AG09319 (cell line): ENCODE data around the gene GAK.

ENCODE experiments used
- DNase-seq: peaks from one replicate; pipeline ENCODE4 v3.0.0-alpha.2; 2010; ENCODE audit warnings: low read depth; ENCODE audit errors: extremely low read depth
- TF ChIP-seq, protein P1 (sequence below): IDR thresholded peaks from 2 replicates; pipeline ENCODE4 v1.5.1; 2011; ENCODE audit warnings: low read depth, mild to moderate bottlenecking, inconsistent platforms, low read length, moderate library complexity

Gene GAK

DNA sequence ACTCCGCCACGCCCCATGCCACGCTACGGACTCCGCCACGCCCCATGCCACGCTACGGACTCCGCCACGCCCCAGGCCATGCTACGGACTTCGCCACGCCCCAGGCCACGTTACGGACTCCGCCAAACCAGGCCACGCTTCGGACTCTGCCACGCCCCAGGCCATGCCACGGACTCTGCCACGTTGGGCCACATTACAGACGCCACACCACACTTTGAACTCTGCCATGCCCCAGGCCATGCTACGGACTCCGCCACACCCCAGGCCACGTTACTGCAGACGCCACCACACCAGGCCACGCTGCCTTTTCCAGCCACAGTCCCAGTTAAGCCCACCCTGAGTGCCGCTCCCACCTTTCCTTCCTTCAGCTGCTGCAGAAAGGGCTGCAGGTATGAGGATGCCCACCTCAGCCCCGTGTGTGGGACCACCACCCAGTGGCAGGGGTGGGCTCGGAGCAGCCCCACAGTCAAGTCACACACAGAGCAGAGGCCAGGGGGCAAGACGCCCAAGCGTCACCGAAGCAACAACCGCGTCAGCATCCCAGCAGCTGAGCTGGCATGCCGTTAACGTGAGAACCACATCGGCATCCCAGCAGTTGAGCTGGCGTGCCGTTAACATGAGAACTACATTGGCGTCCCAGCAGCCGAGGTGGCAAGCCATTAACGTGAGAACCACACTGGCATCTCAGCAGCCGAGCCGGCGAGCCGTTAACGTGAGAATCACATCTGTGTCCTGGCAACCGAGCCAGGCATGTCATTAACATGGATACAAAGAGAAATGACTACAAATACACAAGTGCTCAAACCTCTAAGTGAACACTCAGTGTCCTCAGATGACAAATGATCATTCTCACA lies 26.4 kb downstream of the GAK start:
- DNase-seq = no peak
- TF ChIP-seq, protein P1, sequence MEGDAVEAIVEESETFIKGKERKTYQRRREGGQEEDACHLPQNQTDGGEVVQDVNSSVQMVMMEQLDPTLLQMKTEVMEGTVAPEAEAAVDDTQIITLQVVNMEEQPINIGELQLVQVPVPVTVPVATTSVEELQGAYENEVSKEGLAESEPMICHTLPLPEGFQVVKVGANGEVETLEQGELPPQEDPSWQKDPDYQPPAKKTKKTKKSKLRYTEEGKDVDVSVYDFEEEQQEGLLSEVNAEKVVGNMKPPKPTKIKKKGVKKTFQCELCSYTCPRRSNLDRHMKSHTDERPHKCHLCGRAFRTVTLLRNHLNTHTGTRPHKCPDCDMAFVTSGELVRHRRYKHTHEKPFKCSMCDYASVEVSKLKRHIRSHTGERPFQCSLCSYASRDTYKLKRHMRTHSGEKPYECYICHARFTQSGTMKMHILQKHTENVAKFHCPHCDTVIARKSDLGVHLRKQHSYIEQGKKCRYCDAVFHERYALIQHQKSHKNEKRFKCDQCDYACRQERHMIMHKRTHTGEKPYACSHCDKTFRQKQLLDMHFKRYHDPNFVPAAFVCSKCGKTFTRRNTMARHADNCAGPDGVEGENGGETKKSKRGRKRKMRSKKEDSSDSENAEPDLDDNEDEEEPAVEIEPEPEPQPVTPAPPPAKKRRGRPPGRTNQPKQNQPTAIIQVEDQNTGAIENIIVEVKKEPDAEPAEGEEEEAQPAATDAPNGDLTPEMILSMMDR = no peak

DNA sequence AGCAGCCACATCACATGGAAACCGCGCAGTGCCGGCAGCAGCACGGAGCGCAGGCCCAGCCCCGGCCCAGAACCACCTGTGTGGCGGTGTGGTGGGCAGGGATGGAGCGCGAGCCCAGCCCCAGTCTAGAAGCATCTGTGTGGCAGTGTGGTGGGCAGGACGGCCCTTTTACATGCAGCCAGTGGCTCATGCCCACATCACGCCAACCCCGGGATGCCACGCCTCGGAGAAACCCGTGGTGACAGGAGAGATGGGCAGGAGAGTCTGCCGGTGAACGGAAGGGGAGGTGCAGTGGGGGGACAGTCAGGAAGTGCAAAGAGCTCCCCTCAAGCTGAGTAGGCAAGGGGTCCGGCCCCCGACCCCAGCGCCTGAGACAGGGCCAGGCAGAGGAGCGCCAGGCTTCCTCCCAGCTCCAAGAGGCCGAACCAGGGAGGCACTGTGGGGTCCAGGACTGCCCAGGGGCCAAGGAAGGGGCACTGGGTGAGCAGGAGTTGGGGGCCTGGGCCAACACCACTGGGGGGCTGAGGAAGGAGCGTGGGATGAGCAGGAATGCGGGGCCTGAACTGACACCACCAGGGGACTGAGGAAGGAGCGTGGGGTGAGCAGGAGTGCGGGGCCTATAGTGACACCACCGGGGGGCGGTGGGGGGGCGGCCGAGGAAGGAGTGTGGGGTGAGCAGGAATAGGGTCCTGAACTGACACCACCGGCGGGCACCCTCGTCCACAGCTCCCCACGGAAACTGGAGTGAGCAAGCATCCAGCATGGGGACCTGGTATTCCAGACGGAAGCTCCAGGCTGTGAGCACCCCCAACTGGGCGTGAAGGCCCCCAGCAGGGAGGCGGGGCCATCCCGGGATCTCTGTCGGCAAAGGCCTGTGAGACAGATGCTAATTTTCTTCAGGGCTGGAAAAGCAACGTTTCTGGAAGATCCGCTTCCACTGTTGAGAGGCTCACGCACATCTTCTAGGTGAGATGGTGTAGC lies 28.8 kb downstream of the GAK start:
- no peak for DNase-seq
- TF ChIP-seq, protein P1 = no peak

DNA sequence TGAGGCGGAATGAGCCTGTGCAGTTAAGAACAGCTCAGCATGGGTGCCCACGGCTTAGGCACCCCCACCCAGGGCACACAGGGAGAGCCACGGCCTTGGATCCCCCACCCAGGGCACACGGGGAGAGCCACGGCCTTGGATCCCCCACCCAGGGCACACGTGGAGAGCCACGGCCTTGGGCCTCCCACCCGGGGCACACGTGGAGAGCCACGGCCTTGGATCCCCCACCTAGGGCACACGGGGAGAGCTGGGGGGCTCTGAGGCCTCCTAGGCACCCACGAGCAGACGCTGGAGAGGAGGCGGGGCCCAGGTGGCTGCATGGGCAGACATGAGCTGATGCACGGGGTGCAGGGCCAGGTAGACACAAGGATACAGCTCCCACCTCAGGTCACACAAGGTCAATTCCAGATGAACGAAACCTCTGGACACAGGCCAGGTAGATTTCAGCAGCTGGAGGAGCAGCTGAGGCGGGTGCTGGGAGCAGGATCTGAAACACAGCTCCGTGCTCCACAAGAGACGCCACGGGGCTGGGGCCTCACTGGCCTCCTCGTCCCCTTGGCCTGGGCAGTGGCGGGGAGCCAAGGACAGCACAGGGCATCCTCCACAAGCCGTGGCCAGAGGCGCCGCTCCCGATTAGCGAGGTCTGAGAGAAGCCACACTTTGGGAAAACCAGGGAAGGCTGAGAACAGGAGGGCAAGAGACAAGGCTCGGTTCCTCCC lies 30.8 kb downstream of the GAK start:
- TF ChIP-seq, protein P1 = no peak
- DNase-seq = no peak

DNA sequence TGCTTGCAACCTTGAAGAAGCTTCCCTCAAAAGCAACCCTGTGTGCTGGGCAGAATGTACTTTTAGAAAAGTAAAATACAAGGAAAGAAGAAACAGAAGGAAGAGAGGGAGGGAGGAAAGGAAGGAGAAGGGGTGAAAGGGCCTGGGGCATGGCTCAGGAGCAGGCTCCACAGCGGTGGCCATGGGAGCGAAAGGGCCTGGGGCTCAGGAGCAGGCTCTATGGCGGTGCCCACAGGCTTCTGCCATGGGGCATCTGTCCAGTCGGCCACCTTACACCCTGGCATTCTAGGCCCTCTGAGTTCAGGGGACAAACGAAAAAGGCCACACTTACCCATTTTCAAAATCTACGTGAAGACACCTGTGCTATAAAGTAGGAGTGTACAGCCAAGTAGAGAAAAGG lies 31.4 kb downstream of the GAK start:
- no peak for DNase-seq
- TF ChIP-seq, protein P1 = no peak

DNA sequence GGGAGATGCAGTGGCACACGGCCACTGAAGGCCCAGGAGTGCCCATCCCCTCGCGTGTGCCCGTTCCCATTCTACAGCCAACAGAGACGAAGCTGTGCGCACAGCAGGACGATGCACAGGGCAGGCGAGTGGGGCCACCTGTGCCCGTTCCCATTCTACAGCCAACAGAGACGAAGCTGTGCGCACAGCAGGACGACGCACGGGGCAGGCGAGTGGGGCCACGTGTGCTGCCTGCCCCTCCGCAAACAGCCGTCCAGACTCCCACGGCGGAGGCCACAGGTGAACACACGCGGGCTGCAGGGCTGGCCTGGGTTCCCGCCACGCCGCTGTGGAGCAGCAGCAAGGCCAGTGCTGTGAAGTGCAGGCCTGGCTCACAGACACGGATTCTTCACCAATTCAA lies 32.0 kb downstream of the GAK start:
- TF ChIP-seq, protein P1 = no peak
- no peak for DNase-seq

DNA sequence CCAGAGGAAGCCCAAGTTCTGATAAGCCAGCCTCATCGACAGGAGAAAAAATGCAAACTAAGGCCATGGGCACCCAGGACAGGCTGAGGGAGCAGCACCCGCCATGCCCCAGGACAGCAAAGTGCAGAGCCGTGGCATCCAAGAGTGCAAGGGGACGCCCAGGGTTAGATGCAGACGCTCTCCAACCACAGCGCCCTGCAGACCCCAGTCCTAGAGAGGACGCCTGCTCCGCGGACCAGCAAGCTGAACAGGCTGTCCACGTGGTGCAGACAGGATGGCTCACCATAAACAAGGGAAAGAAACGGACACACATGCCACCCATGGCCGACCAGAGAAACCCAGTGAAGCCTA lies 32.6 kb downstream of the GAK start:
- TF ChIP-seq, protein P1 = no peak
- DNase-seq = no peak
